ENCODE measurements around the gene SLC38A10. TPM values are rescaled to one million over a fixed set of nuclear protein-coding genes. Genes with fewer than 3 reads are reported as not detected.
A peak's percentile ranks its signal among the peaks of the same experiment; 100 is the strongest.

Gene SLC38A10
- polyA plus RNA-seq (ENCODE audit: insufficient read length in 4 of 4): 10 to 100 TPM; 55.3 to 72.5 (median 58.5) TPM

- peak; percentile 76 to 82 (median 79) for DNase-seq (ENCODE audit: low read depth in 4 of 4, low spot score in 3 of 4)
Measured at GRCh38 chr17:81295031-81295675, at the start of gene SLC38A10. TSS of gene SLC38A10 (minus strand) at chr17:81295307. CDS start at chr17:81294921, 386 bp downstream.

- DNase-seq (ENCODE audit: low read depth in 4 of 4, low spot score in 3 of 4): peak in 1 of 4 donors; percentile 58
Measured at GRCh38 chr17:81342269-81343070, 47.4 kb upstream of the SLC38A10 start.

GRCh38 chr17:81341516-81342268 is 46.6 kb upstream of the SLC38A10 start:
- DNase-seq (ENCODE audit: low read depth in 4 of 4, low spot score in 3 of 4): no peak

GRCh38 chr17:81340607-81341515 is 45.8 kb upstream of the SLC38A10 start:
- DNase-seq (ENCODE audit: low read depth in 4 of 4, low spot score in 3 of 4): no peak

GRCh38 chr17:81339534-81340296 is 44.6 kb upstream of the SLC38A10 start:
- DNase-seq (ENCODE audit: low read depth in 4 of 4, low spot score in 3 of 4): no peak

GRCh38 chr17:81339191-81339533 is 44.1 kb upstream of the SLC38A10 start:
- no peak for DNase-seq (ENCODE audit: low read depth in 4 of 4, low spot score in 3 of 4)

GRCh38 chr17:81338274-81339190 is 43.4 kb upstream of the SLC38A10 start:
- DNase-seq (ENCODE audit: low read depth in 4 of 4, low spot score in 3 of 4): no peak

GRCh38 chr17:81337476-81337879 is 42.4 kb upstream of the SLC38A10 start:
- no peak for DNase-seq (ENCODE audit: low read depth in 4 of 4, low spot score in 3 of 4)

GRCh38 chr17:81336930-81337325 is 41.8 kb upstream of the SLC38A10 start:
- no peak for DNase-seq (ENCODE audit: low read depth in 4 of 4, low spot score in 3 of 4)

- DNase-seq (ENCODE audit: low read depth in 4 of 4, low spot score in 3 of 4): no peak
Measured at GRCh38 chr17:81336296-81336929, 41.3 kb upstream of the SLC38A10 start.

GRCh38 chr17:81335773-81336157 is 40.7 kb upstream of the SLC38A10 start:
- DNase-seq (ENCODE audit: low read depth in 4 of 4, low spot score in 3 of 4): no peak

- no peak for DNase-seq (ENCODE audit: low read depth in 4 of 4, low spot score in 3 of 4)
Measured at GRCh38 chr17:81334987-81335772, 40.1 kb upstream of the SLC38A10 start.

- DNase-seq (ENCODE audit: low read depth in 4 of 4, low spot score in 3 of 4): no peak
Measured at GRCh38 chr17:81334391-81334901, 39.3 kb upstream of the SLC38A10 start.

- DNase-seq (ENCODE audit: low read depth in 4 of 4, low spot score in 3 of 4): no peak
Measured at GRCh38 chr17:81333616-81334368, 38.7 kb upstream of the SLC38A10 start.

GRCh38 chr17:81332914-81333528 is 37.9 kb upstream of the SLC38A10 start:
- DNase-seq (ENCODE audit: low read depth in 4 of 4, low spot score in 3 of 4): no peak

All from right renal pelvis (tissue), 4 donors.